GM12892 (cell line): ENCODE results near the gene GXYLT2.
A peak's percentile ranks its signal among the peaks of the same experiment; 100 is the strongest.
"Not testable (repeated sequence)": the region's sequence is repeated elsewhere in the genome, so short reads cannot be mapped to it uniquely, and the experiment has no call there.

Experiments used
- DNase-seq: peaks from one replicate; pipeline ENCODE4 v3.0.0; 2011; ENCODE audit not compliant: insufficient read length
- FAIRE-seq: peaks from 2 replicates; lab custom pipeline; 2011; peaks lifted over from hg19 to GRCh38; lab: Jason Lieb, UNC
- POLR2A ChIP-seq: IDR thresholded peaks from 2 replicates; pipeline ENCODE4 v1.6.1; 2011; ENCODE audit warnings: low read depth, low read length, control low read depth
- POLR2AphosphoS5 ChIP-seq: IDR thresholded peaks from 2 replicates; pipeline ENCODE4 v1.6.1; 2011; ENCODE audit warnings: low read depth, low read length, control low read depth
- TAF1 ChIP-seq: IDR thresholded peaks from 2 replicates; pipeline ENCODE4 v1.6.1; 2011; ENCODE audit warnings: low read depth, mild to moderate bottlenecking, control low read depth, low read length, borderline replicate concordance

The GXYLT2 gene

DNA sequence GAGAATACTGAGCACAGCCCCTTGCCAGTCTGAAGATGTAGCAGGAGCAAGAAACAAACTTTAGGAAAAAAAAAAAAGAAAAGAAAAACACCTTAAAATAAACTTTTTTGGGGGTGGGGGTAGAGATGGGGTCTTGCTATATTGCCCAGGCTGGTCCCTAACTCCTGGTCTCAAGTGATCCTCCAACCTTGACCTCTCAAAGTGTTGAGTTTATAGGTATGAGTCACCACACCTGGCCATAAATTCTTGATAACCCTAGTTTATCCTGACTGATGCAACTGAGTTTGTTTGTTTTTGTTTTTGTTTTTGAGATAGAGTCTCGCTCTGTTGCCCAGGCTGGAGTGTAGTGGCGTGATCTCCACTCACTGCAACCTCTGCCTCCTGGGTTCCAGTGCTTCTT, 28.4 kb downstream of the GXYLT2 start:
- FAIRE-seq (no peak), DNase-seq (no peak)
- no peak for TF ChIP-seq POLR2A

DNA sequence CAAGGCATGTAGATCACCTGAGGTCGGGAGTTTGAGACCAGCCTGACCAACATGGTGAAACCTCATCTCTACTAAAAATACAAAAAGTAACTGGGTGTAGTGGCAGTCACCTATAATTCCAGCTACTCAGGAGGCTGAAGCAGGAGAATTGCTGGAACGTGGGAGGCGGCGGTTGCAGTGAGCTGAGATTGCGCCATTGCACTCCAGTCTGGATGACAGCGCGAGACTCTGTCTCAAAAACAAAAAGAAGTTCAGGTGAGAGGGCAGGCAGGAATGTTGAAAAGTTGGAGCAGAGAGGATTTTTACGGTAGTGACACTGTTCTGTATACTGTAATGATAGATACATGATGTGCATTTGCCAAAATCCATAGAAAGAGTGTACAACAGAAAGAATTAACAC, 31.7 kb downstream of the GXYLT2 start:
- DNase-seq, result no peak
- TF ChIP-seq TAF1 (no peak), POLR2A (no peak), POLR2AphosphoS5 (no peak)
- FAIRE-seq, result no peak

DNA sequence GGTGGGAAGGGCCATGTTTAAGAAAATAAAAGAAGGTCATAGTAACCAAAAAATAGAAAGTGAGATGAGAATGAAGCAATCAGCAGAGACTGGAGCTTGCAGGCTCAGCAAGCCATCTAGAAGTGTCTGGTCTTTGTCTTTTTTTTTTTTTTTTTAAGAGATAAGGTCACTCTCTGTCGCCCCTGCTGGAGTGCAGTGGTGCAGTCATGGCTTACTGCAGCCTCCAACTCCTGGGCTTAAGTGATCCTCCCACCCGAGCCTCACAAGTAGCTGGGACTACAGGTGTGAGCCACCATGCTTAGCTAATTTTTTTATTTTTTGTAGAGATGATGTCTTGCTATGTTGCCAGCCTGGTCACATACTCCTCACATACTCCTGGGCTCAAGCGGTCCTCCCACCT, 36.2 kb downstream of the GXYLT2 start:
- DNase-seq, result no peak
- FAIRE-seq, result no peak
- no peak for TF ChIP-seq TAF1
- TF ChIP-seq POLR2AphosphoS5, result no peak
- TF ChIP-seq POLR2A, result no peak

DNA sequence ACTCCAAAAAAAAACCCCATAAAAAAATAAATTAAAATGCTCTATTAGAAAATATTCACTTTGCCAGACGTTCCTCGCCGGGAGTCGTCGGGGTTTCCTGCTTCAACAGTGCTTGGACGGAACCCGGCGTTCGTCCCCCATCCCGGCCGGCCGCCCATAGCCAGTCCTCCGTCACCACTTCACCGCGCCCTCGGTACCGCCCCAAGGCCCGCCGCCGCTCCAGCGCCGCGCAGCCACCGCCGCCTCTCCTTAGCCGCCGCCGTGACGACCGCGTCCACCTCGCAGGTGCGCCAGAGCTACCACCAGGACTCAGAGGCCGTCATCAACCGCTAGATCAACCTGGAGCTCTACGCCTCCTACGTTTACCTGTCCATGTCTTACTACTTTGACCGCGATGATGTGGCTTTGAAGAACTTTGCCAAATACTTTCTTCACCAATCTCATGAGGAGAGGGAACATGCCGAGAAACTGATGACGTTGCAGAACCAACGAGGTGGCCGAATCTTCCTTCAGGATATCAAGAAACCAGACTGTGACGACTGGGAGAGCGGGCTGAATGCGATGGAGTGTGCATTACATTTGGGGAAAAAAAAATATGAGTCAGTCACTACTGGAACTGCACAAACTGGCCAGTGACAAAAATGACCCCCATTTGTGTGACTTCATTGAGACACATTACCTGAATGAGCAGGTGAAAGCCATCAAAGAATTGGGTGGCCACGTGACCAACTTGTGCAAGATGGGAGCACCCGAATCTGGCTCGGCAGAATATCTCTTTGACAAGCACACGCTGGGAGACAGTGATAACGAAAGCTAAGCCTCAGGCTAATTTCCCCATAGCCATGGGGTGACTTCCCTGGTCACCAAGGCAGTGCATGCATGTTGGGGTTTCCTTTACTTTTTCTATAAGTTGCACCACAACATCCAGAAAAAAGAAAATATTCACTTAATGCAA, 41.2 kb downstream of the GXYLT2 start:
- not testable (repeated sequence) for FAIRE-seq, DNase-seq

DNA sequence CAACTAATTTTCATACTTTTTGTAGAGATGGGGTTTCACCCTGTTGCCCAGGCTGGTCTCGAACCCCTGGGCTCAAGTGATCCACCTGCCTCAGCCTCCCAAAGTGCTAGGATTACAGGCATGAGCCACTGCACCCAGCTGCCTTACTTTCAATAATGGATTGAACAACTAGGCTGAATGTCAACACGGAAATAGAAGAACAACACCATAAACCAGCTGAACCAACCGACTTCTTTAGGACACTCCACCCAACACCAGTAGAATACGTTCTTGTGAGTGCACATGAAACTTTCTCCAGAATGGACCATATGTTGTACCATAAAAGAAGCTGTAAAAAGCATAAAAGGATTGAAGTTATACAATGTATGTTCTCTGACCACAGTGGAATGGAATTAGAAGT, 42.9 kb downstream of the GXYLT2 start:
- TF ChIP-seq TAF1 (no peak), POLR2AphosphoS5 (no peak), POLR2A (no peak)
- DNase-seq, result no peak
- no peak for FAIRE-seq

DNA sequence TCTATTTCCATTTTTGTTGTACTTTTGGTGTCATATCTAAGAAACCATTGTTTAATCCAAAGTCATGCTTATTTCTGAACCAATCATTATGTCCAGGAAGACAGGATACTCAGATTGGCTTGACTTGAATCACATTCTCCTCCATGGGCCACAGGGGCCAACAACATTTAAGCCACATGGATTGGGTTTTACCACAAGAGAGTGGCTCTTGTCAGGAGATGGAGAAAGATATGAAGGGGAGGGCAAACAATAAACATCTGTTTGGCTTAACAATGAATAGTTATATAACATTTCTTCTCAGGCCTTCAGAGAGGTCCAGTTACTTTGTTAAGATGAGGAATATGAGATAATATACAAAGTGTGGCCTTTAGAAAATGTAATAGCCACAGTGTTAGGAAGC, 44.6 kb downstream of the GXYLT2 start:
- no peak for FAIRE-seq
- DNase-seq, result no peak
- TF ChIP-seq TAF1 (no peak), POLR2A (no peak), POLR2AphosphoS5 (no peak)

DNA sequence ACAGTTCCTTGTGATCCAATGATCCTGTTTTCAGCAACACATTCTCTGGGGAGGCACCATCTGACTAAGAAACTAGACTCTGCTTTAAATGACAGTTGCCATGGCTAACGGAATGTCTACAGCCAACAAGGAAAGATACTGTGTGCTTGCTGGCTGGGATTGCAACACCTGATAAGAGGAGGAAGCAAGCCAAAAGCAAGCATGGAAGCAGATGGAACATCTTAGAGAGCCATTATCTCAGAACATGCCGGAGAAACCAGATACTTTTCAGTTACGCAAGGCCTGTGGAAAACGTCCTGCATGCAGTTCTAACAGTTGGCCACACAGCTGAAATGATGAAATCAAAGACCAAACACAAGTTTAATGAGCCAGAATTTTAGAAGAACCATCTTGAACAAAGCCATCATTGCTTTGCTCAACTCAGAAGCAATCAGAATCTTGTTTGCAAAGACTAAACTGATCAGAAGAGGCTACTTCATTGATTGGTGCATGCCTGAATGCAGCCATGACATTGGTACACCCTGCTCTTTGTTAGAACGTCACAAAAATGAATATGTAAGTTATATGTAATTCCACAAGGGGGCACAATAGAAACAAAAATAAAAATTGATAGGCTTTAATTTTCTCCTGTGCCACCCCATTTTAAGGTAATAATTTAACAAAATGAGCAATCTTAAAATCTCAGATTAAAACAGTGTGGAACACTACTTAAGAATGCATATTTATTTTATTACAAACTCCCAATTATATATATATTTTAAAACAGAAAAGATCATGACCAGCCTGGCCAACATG, 50.8 kb downstream of the GXYLT2 start:
- TF ChIP-seq POLR2A, result no peak
- DNase-seq (peak; percentile 29), FAIRE-seq (peak; percentile 89)

DNA sequence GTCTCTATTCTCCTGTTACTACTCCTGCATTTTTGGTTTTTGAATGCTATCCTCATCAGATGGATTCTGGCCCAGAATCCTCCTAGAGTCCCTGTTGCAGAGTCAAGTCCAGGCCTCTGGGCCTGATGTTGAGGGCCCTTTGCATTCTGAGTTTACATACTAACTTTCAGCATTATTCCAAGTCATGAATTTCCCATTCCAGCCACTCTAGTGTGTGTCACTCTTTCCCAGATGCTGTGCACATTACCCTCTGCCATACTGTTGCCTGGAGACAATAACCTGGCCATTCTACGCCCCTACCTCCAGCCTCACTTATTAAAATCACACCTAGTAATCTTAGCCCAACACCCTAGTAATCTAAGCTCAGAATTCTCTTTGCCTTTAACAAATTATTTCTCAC, 53.4 kb downstream of the GXYLT2 start:
- no peak for DNase-seq
- no peak for FAIRE-seq
- no peak for TF ChIP-seq POLR2AphosphoS5
- no peak for TF ChIP-seq TAF1
- no peak for TF ChIP-seq POLR2A

DNA sequence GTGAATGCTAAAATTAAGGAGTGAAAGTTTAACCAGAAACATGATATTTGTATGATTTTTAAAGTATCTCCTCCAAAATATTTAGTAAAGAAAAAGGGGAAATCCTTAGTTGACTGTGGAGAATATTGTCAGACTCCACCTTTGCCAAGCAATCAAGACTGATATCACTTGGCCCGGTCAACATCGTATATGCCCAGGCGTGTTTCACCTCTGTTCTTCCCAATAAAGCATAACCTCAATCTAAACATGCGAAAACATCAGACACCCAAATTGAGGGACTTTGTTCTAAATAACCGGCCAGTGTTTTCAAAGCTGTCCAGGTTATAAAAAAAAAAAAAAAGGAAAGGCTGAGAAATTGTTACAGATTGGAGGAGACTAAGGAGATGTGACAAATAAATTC, 54.6 kb downstream of the GXYLT2 start:
- no peak for DNase-seq
- FAIRE-seq, result no peak
- TF ChIP-seq TAF1 (no peak), POLR2AphosphoS5 (no peak), POLR2A (no peak)

DNA sequence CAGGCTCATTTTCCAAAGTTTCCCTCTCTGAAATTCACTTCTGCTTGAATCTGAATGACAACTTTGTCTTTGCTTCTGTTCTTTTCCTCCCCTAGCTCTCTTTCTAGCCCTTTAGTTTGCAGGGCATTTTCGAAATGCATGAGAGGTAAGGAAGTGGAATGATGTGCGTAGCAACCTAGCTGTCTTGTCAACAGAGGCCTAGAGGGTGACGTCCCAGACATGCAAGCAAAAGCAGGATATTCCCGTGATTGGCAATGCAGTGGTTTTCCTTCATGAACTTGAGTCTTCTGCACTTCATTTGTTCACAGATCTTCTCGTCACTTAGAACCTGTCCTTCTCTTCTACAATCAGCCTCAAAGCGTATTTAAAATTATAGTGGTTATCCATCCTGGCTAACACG, 56.9 kb downstream of the GXYLT2 start:
- TF ChIP-seq POLR2A, result no peak
- no peak for TF ChIP-seq TAF1
- TF ChIP-seq POLR2AphosphoS5, result no peak
- no peak for FAIRE-seq
- no peak for DNase-seq

DNA sequence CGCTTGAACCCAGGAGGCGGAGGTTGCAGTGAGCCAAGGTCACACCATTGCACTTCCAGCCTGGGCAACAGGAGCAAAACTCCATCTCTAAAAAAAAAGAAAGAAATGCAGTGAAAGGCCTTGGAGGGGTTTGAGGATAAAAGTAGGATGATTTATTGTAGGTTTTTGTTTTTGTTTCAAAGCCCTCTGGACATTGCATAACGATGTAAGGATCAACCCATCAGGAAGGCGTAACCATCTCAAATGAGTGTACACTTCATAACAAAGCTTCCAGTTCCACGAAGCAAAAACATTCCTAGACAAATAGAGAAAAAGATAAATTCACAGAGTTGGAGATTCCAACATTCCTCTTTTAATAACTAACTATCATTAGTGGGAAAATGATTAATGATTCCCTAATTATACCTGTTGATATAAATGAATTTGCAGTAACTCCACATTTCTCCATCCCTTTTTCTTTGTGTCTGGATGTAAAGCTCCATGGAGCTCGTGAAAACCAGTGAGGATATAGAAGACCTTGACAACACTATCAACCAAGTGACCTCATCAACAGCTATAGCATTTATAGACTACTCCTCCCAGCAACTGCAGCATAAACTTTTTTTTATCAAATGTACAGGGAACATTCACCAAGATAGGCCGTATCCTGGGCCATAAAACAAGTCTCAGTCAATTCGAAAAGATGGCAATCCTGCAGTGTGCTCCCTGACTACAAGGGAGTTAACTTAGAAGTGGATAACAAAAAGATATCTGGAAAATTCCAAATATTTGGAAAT, 60.1 kb downstream of the GXYLT2 start:
- FAIRE-seq, result no peak
- TF ChIP-seq POLR2AphosphoS5 (no peak), TAF1 (no peak), POLR2A (no peak)
- no peak for DNase-seq
